Pulmonary artery endothelial cell (primary cell): ENCODE results near the gene ABCD1. TPM values are rescaled to one million over a fixed set of nuclear protein-coding genes. Genes with fewer than 3 reads are reported as not detected.
"Not testable (repeated sequence)": the region's sequence is repeated elsewhere in the genome, so short reads cannot be mapped to it uniquely, and the experiment has no call there.

ENCODE experiments used
- DNase-seq: peaks from one replicate; pipeline ENCODE4 v3.0.0-alpha.2; 2011; ENCODE audit warnings: low read depth, low spot score
- total RNA-seq: library from RNA; depleted of rRNA; stranded (reverse); fragments of >200 nt; gene quantifications from 2 replicates; pipeline ENCODE4 v1.2.3, GENCODE V29; 2014

Gene ABCD1
- total RNA-seq, 1 donor from 2014 or later = 9.6 TPM

DNA sequence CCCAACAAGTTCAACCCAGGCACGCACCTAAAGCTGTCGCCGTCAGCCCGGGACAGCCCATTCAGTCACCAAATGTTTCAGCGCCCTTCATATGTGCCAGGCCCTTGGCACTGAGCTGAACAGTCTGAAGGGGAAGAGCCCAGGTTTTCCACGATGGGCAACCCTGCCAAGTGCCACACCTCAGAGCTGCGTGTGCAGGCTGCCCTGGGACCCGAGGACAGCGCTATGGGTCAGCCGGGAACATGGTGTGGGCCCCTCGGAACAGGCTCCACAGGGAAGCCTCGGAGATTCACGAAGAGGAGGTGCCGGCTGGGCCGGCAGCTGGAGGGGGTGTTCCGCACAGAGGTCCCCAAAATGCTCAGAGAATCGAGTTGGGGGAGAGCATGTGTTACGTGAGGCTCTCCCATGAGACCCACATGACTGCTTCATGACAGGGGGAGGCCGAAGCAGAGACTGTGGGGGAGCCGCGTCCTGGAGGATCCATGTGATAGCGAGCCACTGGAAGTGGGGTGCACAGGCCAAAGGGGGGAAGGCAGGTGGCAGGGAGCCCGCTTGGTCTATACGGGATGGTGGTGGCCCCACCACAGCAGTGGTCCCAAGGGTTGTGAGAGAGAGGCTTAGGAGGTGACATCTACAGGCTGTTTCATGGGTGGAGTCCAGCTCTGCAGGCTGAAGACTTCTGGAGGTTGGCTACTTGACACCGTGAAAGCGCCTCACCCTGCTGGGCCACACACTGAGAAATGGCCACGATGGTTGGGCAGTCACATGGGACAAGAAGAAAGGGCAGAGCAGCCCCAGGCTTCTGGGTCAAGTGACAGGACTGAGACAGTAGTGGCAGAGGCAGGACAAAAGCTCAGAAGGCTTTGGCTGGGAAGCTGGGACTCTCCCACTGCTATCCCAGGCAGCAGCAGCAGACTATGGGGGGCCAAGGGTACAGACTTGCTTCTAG is 14.7 kb upstream of the ABCD1 start:
- no peak for DNase-seq

DNA sequence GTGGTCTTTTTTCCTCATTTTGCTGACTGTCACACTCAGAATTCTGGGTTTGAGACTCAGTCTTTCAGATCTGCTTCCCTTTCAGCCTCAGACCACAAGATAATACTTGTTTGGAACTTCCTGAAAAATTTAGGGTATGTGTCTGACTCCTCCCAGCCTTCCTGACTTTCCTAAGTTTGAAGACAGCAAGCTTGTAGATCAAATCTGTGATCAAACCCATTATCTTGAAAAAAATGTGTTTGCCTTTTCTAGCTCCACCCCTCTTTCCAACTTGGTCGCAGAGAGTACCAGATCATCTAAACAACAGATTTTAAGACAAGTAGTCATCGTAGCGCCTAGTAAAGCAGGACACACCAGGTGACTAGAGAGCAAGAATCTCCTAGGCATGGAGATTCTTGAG is 10.4 kb upstream of the ABCD1 start:
- no peak for DNase-seq

DNA sequence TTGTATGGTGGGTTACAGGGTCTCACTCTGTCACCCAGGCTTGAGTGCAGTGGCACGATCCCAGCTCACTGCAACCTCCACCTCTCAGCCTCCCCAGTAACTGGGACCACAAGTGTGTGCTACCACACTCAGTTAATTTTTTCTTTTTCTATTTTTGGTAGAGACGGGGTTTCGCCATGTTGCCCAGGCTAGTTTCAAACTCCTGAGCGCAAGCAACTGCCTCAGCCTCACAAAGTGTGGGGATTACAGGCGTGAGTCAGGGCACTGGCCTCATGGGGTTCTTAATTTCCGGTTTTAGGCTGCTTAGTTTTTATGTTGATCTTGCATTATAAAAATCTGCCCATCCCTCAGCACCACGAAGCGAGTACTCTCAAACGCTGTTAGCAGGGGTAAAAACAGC is 7.2 kb upstream of the ABCD1 start:
- no peak for DNase-seq

DNA sequence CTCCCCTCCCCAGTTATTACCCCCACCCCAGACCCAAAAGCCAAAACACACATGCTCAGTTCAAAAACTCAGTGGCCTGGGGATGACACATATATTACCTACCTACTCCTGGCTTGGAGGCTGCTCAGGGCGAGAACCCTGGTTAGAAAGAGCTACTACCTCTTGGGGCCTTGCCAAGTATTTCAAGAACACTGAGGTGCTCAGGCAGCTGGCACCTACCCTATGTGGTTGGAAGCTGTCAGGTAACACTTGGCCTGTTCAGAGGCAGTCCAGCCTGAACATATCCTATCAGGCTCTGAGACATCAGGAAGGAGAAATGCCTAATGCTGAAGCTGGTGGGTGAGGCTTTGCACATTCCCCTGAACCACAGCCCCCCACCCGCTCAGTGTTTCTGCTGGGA is 5.4 kb upstream of the ABCD1 start:
- DNase-seq = no peak

DNA sequence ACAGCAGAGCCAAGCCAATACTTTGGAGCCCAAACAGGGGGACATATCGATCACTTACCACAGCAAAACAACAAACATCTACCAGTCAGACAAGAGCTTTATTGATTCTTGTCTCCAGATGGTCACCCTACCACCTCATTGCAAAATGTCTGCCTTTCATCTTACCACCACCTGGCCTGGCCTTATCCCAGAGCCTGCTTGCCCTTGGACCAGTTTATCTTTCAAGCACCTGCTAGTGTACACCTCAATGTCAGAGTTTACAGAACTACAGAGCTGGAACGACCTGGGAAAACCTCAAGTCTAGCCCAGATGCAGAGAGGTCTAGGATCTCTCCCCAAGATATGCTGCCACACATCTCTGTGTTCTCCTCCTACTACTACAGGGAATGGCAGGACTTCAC is 5.0 kb upstream of the ABCD1 start:
- no peak for DNase-seq

DNA sequence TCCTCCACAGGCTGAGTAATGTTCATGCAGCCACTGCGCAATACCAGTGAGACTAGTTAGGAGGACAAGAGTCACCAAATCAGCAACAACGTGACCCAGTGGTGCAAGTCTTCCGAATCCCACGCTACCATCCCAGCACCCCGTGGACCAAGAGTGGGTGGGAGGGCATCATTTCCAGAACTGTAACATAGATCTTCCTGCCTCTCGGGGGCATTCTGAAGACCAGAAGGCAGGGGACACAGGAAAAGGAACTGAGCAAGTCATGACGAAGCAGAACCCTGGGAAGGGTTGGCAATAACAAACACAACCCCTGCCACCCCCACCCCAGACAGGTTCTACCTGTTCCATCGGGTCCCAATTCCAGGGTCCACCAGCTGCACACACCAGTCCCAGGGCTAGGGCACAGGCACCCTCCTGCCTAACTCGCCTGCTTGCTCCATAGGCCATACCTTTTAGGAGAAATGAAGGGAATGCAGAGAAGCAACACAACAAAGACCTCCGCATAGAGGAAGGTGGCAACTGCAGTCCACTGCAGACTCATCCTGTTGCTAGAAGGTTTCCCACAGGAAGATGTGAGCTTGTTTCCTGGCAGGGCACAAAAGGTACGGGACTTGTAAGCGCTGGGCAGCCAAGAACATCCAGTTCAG is 1.8 kb upstream of the ABCD1 start:
- DNase-seq = no peak

DNA sequence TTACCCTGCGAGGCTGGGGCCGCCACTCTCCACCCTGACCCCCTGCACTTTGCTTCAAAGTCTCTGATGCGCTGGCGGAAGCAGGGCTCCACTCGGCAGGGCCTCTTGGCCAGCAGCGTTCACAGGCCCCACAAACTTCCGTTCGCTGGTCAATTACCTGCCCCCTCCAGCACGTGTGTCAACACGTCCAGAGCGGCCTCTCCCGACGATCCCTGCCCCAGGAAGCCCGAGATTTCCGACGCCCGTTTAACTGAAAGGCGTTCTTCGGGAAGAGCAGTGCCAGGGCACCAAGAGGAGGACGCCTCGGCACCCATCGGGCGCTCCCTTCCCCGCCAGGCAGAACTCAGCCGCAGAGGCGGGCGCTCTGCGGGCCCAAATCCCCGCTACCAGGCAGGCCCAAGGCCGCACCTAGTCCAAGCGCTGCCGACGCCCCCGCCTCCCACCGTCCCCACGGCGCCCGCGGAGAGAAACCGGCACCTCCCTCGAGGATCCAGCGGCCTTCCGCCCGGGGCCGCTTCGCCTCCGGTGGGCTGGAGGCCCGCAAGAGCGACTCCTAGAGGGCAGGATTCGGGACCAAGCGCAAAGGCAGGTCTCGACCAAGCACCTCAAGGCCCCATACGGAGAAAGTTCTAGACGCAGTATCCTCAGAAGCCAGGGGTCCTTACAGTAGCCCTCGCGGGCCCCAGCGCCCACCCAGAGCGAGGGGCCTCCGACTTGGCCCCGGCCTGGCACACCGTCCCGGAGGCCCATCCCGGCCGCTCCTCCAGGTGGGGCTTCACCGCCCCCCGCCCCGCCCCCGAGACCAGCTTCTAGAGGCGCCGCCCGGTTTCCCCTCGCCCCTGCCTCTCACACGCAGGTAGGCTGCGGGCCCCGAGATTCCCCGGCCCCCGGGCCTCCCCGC is 1.1 kb upstream of the ABCD1 start:
- no peak for DNase-seq

DNA sequence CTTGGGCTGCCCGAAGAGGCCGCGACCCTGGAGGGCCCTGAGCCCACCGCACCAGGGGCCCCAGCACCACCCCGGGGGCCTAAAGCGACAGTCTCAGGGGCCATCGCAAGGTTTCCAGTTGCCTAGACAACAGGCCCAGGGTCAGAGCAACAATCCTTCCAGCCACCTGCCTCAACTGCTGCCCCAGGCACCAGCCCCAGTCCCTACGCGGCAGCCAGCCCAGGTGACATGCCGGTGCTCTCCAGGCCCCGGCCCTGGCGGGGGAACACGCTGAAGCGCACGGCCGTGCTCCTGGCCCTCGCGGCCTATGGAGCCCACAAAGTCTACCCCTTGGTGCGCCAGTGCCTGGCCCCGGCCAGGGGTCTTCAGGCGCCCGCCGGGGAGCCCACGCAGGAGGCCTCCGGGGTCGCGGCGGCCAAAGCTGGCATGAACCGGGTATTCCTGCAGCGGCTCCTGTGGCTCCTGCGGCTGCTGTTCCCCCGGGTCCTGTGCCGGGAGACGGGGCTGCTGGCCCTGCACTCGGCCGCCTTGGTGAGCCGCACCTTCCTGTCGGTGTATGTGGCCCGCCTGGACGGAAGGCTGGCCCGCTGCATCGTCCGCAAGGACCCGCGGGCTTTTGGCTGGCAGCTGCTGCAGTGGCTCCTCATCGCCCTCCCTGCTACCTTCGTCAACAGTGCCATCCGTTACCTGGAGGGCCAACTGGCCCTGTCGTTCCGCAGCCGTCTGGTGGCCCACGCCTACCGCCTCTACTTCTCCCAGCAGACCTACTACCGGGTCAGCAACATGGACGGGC is 579 bp downstream of the ABCD1 start:
- no peak for DNase-seq

DNA sequence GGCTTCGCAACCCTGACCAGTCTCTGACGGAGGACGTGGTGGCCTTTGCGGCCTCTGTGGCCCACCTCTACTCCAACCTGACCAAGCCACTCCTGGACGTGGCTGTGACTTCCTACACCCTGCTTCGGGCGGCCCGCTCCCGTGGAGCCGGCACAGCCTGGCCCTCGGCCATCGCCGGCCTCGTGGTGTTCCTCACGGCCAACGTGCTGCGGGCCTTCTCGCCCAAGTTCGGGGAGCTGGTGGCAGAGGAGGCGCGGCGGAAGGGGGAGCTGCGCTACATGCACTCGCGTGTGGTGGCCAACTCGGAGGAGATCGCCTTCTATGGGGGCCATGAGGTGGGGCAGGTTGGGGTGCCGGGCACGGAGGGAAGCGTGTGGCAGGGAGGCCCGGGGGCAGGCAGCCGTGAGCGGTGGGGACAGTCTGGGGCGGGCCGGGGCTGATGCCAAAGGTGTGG is 1.2 kb downstream of the ABCD1 start:
- no peak for DNase-seq

DNA sequence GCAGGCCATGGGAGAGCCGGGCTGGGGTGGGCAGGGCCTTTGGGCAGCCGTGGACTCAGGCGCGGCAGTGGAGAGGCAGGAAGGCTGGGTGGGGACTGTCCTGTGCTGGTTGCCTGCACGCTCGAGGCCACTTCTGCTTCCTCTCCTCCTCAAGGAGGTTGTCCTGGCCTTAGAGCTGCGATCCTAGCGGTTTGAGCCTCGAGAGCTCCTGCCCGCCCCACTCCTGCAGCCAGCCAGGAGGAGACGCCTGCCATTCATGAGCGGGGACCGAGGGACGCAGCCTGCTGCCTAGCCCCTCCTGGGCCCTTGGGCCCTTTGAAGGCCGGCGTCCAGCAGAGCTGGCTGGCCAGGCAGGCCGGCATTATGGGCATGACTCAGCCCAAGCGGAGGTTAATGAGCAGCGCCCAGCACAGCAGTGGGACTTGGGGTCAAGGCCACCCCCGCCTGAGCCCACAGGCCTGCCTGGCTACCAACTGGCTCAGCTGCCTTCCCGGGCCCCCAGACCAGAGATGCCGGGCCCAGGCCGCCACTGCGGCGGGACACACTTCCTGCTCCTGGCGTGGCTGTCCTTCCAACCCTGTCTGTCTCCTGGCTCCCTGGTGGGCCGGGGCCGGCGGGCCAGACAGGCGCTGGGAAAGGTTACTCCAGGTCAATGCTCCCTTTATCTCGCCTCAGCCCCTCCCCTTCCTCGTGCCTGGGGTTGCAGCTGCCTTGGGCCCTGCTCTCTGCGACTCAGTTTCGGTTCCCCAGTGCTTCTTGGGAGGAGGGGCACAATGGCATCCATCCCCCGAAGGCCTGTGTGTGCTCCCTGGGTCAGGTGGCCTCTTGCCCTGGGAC is 1.8 kb downstream of the ABCD1 start:
- no peak for DNase-seq

DNA sequence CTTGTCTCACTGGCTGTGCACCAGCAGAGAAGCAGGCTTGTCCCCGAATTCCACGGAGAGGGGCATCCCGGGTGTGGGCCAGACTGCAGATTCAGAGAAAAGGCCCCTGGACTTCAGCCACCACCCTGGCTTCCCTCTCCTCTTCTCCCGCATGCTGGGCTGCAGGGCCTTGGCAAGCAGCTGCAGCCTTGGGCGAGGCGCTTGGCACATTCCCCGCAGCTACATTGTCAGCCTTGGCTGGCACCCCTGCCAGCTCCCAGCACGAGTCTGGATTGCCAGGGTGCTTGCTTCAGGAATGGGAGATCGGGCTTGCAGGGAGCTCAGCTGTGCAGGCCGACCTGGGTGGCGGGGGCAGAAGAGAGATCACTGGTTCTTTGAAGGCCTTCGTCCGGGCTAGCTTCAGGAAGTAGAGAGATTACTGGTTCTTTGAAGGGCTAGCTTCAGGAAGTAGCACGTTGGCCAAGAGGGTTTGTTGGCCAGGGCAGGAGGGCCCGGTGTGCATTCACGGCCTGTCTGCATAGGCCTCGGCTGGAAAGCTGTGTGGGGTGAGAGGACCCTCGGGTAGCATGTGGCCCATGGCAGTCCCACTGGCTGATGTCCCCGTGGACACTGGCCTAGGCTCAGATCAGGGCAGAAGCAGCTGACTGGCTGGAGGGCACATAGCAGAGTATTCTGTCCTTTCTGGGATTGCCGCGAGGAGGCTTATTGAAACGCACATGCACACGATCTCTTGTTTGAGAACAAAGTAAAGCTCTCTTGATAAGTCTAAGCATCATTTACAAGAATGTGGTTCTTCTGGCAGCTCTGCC is 2.7 kb downstream of the ABCD1 start:
- DNase-seq = no peak

DNA sequence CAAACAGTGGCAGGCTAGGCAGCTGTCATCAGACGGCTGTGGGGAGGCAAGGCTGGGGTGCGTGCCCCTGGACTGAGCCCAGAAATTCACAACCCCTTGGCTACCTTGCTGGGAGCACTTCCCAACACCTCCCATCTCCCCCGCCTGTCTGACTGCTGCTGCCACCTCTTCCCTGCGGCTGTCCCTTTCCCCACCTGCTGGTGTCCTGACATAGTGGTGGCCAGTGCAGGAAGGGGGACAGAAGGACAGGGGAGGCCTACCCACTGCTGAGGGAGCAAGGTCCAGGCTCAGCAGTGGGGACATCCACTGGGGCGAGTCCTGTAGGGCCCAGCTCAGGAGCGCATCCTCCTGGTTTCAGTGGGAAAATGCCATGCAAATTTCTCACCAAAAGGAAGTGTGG is 3.4 kb downstream of the ABCD1 start:
- DNase-seq = no peak

DNA sequence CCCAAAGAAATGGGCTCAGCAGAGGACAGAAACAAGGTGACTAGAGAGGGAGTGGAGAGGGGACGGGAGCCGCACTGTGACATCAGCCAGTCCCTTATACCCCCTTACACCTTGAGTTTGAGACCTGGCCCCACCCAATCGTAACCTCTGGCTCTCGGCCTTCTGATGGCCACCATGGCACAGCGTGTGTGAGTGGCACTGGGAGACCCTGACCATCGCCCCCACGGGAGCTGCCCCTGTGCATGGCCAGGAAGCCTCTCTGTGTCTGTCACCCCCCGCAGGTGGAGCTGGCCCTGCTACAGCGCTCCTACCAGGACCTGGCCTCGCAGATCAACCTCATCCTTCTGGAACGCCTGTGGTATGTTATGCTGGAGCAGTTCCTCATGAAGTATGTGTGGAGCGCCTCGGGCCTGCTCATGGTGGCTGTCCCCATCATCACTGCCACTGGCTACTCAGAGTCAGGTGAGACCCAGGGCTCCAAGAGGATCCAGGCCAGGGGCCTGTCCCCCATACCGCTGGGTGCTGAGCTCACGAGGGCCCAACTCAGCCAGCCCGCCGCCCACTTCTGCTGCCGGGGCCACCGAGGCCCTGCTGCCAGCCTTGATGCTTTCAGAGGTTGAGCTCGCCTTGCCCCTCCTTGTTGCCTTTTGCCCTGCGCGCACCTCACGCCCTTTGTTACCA is 4.4 kb downstream of the ABCD1 start:
- no peak for DNase-seq

DNA sequence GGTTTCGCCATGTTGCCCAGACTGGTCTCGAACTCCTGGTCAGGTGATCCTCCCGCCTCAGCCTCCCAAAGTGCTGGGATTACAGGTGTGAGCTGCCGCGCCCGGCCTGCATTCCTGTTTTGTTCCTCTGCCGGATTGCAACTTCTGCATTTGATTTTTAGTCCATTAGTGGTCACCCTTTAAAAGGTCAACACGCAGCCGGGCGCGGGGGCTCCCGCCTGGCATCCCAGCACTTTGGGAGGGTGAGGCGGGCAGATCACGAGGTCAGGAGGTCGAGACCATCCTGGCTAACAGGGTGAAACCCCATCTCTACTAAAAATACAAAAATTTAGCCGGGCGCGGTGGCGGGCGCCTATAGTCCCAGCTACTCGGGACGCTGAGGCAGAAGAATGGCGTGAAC is 5.5 kb downstream of the ABCD1 start:
- not testable (repeated sequence) for DNase-seq

DNA sequence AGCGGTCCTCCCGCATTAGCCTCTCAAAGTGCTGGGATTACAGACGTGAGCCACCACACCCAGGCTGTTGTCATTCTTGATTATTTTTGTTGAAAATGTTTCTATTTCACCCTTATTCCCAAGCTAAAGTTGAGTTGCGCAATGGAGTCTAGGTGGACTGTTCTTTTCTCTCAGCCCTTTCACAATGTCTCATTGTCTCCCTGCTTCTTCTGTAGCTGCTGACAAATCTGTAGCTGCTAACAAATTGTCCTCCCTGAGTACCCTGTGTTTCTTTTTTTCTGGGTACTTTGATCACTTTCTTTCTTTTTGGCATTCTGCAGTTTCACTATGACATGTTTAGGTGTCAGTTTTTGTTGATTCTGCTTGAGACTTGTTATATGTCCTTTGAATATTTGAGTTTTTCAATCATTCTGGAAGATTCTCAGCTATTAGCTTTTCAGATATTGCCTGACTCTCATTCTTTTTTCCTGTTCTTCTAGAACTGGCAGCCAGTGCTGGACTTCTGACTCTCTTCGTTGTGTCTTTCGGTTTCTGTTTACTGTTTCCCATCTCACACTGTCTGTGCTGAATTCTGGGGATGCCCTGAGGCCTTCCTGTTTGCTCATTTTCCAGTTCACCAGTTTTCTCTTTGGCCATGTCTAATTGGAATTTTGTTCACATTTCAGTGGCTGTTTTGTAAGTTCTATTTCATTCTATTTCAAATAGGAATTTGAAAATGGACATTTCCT is 6.6 kb downstream of the ABCD1 start:
- no peak for DNase-seq

DNA sequence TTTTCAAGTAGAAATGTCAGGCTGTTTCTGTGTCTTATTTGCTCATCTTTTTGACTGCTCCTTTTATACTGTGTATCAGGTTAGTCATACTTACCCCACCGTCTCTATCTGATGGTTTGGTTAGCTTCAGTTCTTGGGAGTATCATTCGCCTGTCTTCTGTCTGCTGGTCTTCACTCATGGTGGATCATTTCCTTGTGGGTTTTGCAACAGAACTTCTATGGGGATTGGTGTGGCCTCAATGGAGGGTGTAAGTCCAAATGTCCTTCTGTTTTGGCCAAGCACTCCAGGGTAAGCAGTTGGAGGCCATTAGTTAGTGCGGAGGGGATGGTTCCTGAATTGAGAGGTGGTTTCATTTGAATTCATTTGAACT is 7.2 kb downstream of the ABCD1 start:
- DNase-seq = no peak

DNA sequence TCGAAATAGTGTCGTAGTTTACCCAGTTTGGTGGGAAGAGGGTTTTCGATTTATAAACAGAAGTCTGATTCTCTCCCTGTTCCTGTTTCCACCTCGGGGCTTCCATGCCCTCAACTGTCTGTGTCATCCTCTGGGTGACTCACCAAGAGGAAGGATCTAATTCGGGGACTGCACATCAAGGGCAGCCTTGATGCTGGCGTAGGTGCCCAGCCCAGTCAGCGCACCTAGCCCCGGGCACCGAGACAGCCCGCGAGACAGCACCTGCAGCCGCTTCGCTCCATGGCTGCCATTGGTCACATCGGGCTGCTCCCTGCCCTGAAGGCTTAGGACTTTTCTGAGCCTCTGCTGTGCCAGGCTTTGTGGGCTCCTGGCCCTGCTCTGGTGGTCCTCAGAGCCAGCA is 7.7 kb downstream of the ABCD1 start:
- no peak for DNase-seq

DNA sequence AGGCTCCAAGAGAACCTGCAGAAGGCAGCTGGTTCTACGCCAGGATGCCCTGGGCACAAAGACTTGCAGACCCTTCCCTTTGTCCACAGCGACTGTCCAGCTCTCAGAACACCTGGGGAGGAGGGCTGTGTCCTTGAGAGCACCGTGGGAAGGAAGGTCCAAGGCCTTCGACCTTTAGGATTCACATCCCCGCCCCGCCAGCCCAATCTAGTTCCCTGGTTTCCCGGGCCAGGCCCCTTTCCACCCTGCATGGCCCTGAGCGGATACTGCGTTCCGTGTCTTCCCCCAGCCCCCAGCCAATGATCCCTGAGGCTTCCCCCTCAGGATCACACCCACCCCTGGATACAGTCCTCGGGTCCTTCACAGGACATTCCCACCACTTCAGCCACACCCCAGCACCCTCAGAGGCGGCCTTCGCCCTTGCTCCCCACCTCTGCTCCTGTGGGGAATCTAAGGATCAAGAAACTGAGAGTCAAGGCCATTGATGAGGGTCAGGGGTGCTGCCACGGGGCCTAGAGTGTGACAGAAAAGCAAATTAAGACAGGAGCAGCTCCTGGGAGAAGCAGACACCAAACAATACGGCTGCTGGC is 9.1 kb downstream of the ABCD1 start:
- no peak for DNase-seq
